H9 (cell line): Measurements from ENCODE around the gene KLF18. TPM values are rescaled to one million over a fixed set of nuclear protein-coding genes. Genes with fewer than 3 reads are reported as not detected.

Experiments
- DNase-seq: peaks from one replicate; pipeline ENCODE4 v3.0.0-alpha.2; 2017
- H2AFZ ChIP-seq: one replicate; pipeline ENCODE4 v1.6.1; 2013; ENCODE audit warnings: mild to moderate bottlenecking, low read length, control low read depth, moderate library complexity
- H2AK5ac ChIP-seq: 2 replicates; pipeline ENCODE4 v1.6.1; 2013; ENCODE audit warnings: low read length, control low read depth, mixed read lengths; ENCODE audit not compliant: insufficient read length
- H2BK120ac ChIP-seq: one replicate; pipeline ENCODE4 v1.6.1; 2013; ENCODE audit warnings: low read depth, mild to moderate bottlenecking, low read length, control low read depth, inconsistent platforms; ENCODE audit not compliant: poor library complexity, severe bottlenecking
- H2BK12ac ChIP-seq: 2 replicates; pipeline ENCODE4 v1.6.1; 2013; ENCODE audit warnings: low read length, control low read depth, mixed read lengths, low read depth; ENCODE audit not compliant: insufficient read length
- H2BK15ac ChIP-seq: 2 replicates; pipeline ENCODE4 v1.6.1; 2013; ENCODE audit warnings: low read depth, low read length, control low read depth
- H2BK20ac ChIP-seq: one replicate; pipeline ENCODE4 v1.6.1; 2013; ENCODE audit warnings: low read depth, mild to moderate bottlenecking, low read length, control low read depth, inconsistent platforms; ENCODE audit not compliant: poor library complexity, severe bottlenecking
- H2BK5ac ChIP-seq: 2 replicates; pipeline ENCODE4 v1.6.1; 2013; ENCODE audit warnings: low read length, control low read depth, mixed read lengths; ENCODE audit not compliant: insufficient read length
- H3K14ac ChIP-seq: 2 replicates; pipeline ENCODE4 v1.6.1; 2013; ENCODE audit warnings: low read length, control low read depth; ENCODE audit not compliant: insufficient read depth
- H3K18ac ChIP-seq: 2 replicates; pipeline ENCODE4 v1.6.1; 2013; ENCODE audit warnings: low read depth, mild to moderate bottlenecking, mixed read lengths, low read length, control low read depth; ENCODE audit not compliant: insufficient read length
- H3K23ac ChIP-seq: 2 replicates; pipeline ENCODE4 v1.6.1; 2013; ENCODE audit warnings: low read length, control low read depth, mixed read lengths, low read depth; ENCODE audit not compliant: insufficient read length
- H3K23me2 ChIP-seq: 2 replicates; pipeline ENCODE4 v1.6.1; 2013; ENCODE audit warnings: low read depth, mild to moderate bottlenecking, mixed read lengths, low read length, control low read depth; ENCODE audit not compliant: insufficient read length, poor library complexity, severe bottlenecking
- H3K27ac ChIP-seq: 2 replicates; pipeline ENCODE4 v1.5.1; 2013; ENCODE audit warnings: low read length, control low read depth, mixed read lengths, low read depth; ENCODE audit not compliant: insufficient read length
- H3K27me3 ChIP-seq: 2 replicates; pipeline ENCODE4 v1.6.1; 2013; ENCODE audit warnings: low read length, control low read depth, inconsistent platforms; ENCODE audit not compliant: insufficient read depth
- H3K4ac ChIP-seq: 2 replicates; pipeline ENCODE4 v1.6.1; 2013; ENCODE audit warnings: low read depth, mild to moderate bottlenecking, control low read depth, inconsistent platforms, low read length, moderate library complexity
- H3K4me1 ChIP-seq: 2 replicates; pipeline ENCODE4 v1.6.1; 2013; ENCODE audit warnings: low read length, control low read depth, inconsistent platforms; ENCODE audit not compliant: insufficient read depth
- H3K4me2 ChIP-seq: 2 replicates; pipeline ENCODE4 v1.6.1; 2013; ENCODE audit warnings: low read length, control low read depth, mixed read lengths; ENCODE audit not compliant: insufficient read length, insufficient read depth
- H3K56ac ChIP-seq: 2 replicates; pipeline ENCODE4 v1.6.1; 2013; ENCODE audit warnings: low read depth, mild to moderate bottlenecking, mixed read lengths, low read length, control low read depth; ENCODE audit not compliant: insufficient read length
- H3K79me1 ChIP-seq: 2 replicates; pipeline ENCODE4 v1.6.1; 2013; ENCODE audit warnings: low read depth, mild to moderate bottlenecking, moderate library complexity, low read length, control low read depth, inconsistent platforms; ENCODE audit not compliant: insufficient read depth, poor library complexity, severe bottlenecking
- H3K79me2 ChIP-seq: 2 replicates; pipeline ENCODE4 v1.6.1; 2013; ENCODE audit warnings: low read length, control low read depth, inconsistent platforms; ENCODE audit not compliant: insufficient read depth
- H3K9ac ChIP-seq: 2 replicates; pipeline ENCODE4 v1.6.1; 2013; ENCODE audit warnings: low read length, control low read depth, mixed read lengths; ENCODE audit not compliant: insufficient read length; ENCODE audit errors: extremely low read depth
- H3K9me3 ChIP-seq: one replicate; pipeline ENCODE4 v1.6.1; 2013; ENCODE audit warnings: low read depth, low read length, inconsistent platforms; ENCODE audit not compliant: control insufficient read depth
- H3T11ph ChIP-seq: one replicate; pipeline ENCODE4 v1.6.1; 2013; ENCODE audit warnings: mild to moderate bottlenecking, low read length, control low read depth, inconsistent platforms
- H4K20me1 ChIP-seq: one replicate; pipeline ENCODE4 v1.6.1; 2013; ENCODE audit not compliant: control insufficient read depth, insufficient read length, insufficient read depth
- H4K5ac ChIP-seq: 2 replicates; pipeline ENCODE4 v1.6.1; 2013; ENCODE audit warnings: low read depth, mild to moderate bottlenecking, mixed read lengths, low read length, control low read depth; ENCODE audit not compliant: insufficient read length
- H4K8ac ChIP-seq: replicated peaks from 2 replicates; pipeline ENCODE4 v1.6.1; 2013; ENCODE audit warnings: low read length, control low read depth, mixed read lengths, low read depth; ENCODE audit not compliant: insufficient read length
- H4K91ac ChIP-seq: 2 replicates; pipeline ENCODE4 v1.6.1; 2013; ENCODE audit warnings: low read depth, mild to moderate bottlenecking, moderate library complexity, mixed read lengths, low read length, control low read depth; ENCODE audit not compliant: insufficient read length
- H3K27ac Mint-ChIP-seq, 3 experiments: 2 replicates in 2 of 3; 3 replicates in 1 of 3; pipeline ENCODE4 v1.8.0; 2020 to 2021; ENCODE audit warnings: mixed read lengths in 3 of 3, mild to moderate bottlenecking in 1 of 3, moderate library complexity in 1 of 3
- H3K27me3 Mint-ChIP-seq: 2 replicates; pipeline ENCODE4 v1.8.0; 2021; ENCODE audit warnings: low read depth, mild to moderate bottlenecking, moderate library complexity, mixed read lengths
- H3K36me3 Mint-ChIP-seq, 3 experiments: 2 replicates in 2 of 3; 3 replicates in 1 of 3; pipeline ENCODE4 v1.8.0; 2020 to 2021; ENCODE audit warnings: low read depth in 3 of 3, mixed read lengths in 3 of 3; ENCODE audit not compliant: insufficient read depth in 1 of 3
- H3K4me1 Mint-ChIP-seq, 2 experiments: 2 replicates each; pipeline ENCODE4 v1.8.0; 2020; ENCODE audit warnings: mixed read lengths in 2 of 2
- H3K4me3 Mint-ChIP-seq, 2 experiments: 2 replicates in 1 of 2; 3 replicates in 1 of 2; pipeline ENCODE4 v1.8.0; 2020 to 2021; ENCODE audit warnings: mild to moderate bottlenecking in 2 of 2, mixed read lengths in 2 of 2, moderate library complexity in 1 of 2
- H3K9me3 Mint-ChIP-seq, 2 experiments: 2 replicates in 1 of 2; 3 replicates in 1 of 2; pipeline ENCODE4 v1.8.0; 2020; ENCODE audit warnings: mild to moderate bottlenecking in 2 of 2, mixed read lengths in 2 of 2, moderate library complexity in 1 of 2
- WGBS: extraction: QIAGEN DNeasy Blood & Tissue Kit; methylation state at CpG from one replicate; pipeline ENCODE4 v1.1.7; 2013; ENCODE audit warnings: missing lambda C conversion rate, low lambda C conversion rate, mixed read lengths; ENCODE audit not compliant: insufficient read length; ENCODE audit errors: extremely low coverage; 5-methylcytosine and 5-hydroxymethylcytosine counted together
- total RNA-seq: library from RNA; stranded (reverse); gene quantifications from 2 replicates; pipeline ENCODE4 v1.2.1, GENCODE V29; 2021
- TF ChIP-seq, protein P1 (sequence below): fragments of 200-600 bp; sonication (generic); conservative IDR thresholded peaks from 3 replicates; pipeline ENCODE4 v1.8.0; 2021; ENCODE audit warnings: antibody characterized with exemption, mild to moderate bottlenecking

KLF18 gene
- total RNA-seq, 1 experiment from 2014 or later = 0.07 TPM

DNA sequence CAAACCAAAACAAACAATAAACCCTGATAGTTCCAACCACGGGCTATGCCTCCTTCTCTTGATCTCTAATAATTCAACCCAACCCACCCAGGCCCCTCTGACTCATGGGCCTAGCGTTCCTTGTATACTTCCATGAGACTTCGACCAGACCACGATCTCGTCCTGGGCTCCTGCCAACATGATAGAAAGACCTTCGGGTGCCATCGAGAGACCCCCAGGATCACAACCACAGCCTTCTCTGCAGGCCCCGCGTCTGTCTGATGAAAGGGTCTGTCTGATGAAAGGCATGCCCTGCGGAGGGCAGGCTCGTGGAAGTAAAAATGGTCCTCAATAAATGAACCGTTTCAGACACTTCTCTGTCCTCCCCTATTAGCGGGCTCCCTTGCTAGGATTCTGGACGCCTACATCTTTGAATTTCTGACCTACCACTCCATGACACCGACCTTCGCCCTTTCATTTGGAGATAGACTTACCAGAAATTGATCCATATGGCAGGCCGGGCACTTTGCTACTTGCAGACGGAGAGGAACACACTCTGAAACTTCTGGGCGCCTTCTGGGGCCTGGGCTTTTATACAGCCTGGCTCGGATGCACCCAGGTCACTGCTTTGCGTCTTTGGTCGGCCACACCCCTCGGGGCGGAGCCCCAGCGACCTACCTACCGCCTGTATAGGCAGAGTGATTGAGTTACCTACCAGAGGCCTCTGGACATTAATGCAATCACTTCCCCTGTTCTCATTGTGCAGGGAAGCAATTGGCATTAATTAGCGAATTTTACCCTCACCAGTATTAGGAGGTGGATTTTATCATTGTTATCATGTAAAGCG lies 5.3 kb upstream of the KLF18 start:
- no peak overlapping the region for H3K4ac ChIP-seq
- H2BK12ac ChIP-seq = peak overlapping the region; percentile 82
- no peak overlapping the region for H3K23ac ChIP-seq
- H2AK5ac ChIP-seq = no peak overlapping the region
- H3T11ph ChIP-seq = no peak overlapping the region
- H3K27ac ChIP-seq = no peak overlapping the region
- H3K4me2 ChIP-seq = no peak overlapping the region
- no peak overlapping the region for H3K4me3 Mint-ChIP-seq
- peaks cover 1% of the 10 kb centered on the region; the same call in 1 of the 2 replicates for H3K27me3 Mint-ChIP-seq
- H3K36me3 Mint-ChIP-seq = peaks cover 0 to 22% (median 5%) of the 10 kb centered on the region in 3 experiments; a peak in 5 of 7 replicates
- H4K8ac ChIP-seq = no peak overlapping the region
- 0 out of 2 replicates have a peak, but pooled peaks cover 3% of the 10 kb centered on the region for H3K4me1 ChIP-seq
- peak overlapping the region; percentile 85 for H2AFZ ChIP-seq
- H3K9me3 Mint-ChIP-seq = peaks cover 12 to 22% of the 10 kb centered on the region in 2 experiments
- WGBS = no CpG with 5 or more reads among the region's 28 CpGs
- H2BK120ac ChIP-seq = no peak overlapping the region
- peak; percentile 42 for DNase-seq
- H4K20me1 ChIP-seq = no peaks in the 10 kb centered on the region
- H3K14ac ChIP-seq = no peak overlapping the region
- no peaks in the 10 kb centered on the region for H3K79me2 ChIP-seq
- no peak overlapping the region; the same call in 1 of the 2 replicates for H2BK15ac ChIP-seq
- H4K5ac ChIP-seq = no peak overlapping the region
- no peak overlapping the region for H4K91ac ChIP-seq
- no peaks in the 10 kb centered on the region for H3K27me3 ChIP-seq
- no peak overlapping the region for H2BK20ac ChIP-seq
- H3K56ac ChIP-seq = no peak overlapping the region
- no peaks in the 10 kb centered on the region for H3K23me2 ChIP-seq
- TF ChIP-seq, protein P1, sequence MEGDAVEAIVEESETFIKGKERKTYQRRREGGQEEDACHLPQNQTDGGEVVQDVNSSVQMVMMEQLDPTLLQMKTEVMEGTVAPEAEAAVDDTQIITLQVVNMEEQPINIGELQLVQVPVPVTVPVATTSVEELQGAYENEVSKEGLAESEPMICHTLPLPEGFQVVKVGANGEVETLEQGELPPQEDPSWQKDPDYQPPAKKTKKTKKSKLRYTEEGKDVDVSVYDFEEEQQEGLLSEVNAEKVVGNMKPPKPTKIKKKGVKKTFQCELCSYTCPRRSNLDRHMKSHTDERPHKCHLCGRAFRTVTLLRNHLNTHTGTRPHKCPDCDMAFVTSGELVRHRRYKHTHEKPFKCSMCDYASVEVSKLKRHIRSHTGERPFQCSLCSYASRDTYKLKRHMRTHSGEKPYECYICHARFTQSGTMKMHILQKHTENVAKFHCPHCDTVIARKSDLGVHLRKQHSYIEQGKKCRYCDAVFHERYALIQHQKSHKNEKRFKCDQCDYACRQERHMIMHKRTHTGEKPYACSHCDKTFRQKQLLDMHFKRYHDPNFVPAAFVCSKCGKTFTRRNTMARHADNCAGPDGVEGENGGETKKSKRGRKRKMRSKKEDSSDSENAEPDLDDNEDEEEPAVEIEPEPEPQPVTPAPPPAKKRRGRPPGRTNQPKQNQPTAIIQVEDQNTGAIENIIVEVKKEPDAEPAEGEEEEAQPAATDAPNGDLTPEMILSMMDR = no peak
- peaks cover 13 to 15% of the 10 kb centered on the region in 2 experiments for H3K4me1 Mint-ChIP-seq
- no peak overlapping the region for H3K18ac ChIP-seq
- peak overlapping the region in 2 of 3 experiments; percentile 32 to 91; a peak in 2 of 7 replicates for H3K27ac Mint-ChIP-seq
- H3K9ac ChIP-seq = no peak overlapping the region
- no peaks in the 10 kb centered on the region for H3K9me3 ChIP-seq
- H2BK5ac ChIP-seq = no peak overlapping the region
- H3K79me1 ChIP-seq = no peaks in the 10 kb centered on the region
